Activated naive CD8-positive, alpha-beta T cell treated with anti-CD3 and anti-CD28 coated beads, Interleukin-2, amount 50 U/mL, for 24 hours (primary cell): ENCODE results near the gene PLAGL1.
"Not testable (repeated sequence)": the region's sequence is repeated elsewhere in the genome, so short reads cannot be mapped to it uniquely, and the experiment has no call there.

Experiments
- ATAC-seq: fragments of 150-1000 bp; cut with Tn5 transposase; one replicate; pipeline ENCODE4 v1.10.0; 2021
- DNase-seq: peaks from one replicate; pipeline ENCODE4 v3.0.0; 2021
- H3K27ac Mint-ChIP-seq: one replicate; pipeline ENCODE4 v1.8.0; 2021; ENCODE audit warnings: mild to moderate bottlenecking, mixed read lengths
- H3K27me3 Mint-ChIP-seq: one replicate; pipeline ENCODE4 v1.8.0; 2021; ENCODE audit warnings: mixed read lengths
- H3K36me3 Mint-ChIP-seq: one replicate; pipeline ENCODE4 v1.8.0; 2021; ENCODE audit warnings: low read depth, mixed read lengths
- H3K4me1 Mint-ChIP-seq: one replicate; pipeline ENCODE4 v1.8.0; 2021; ENCODE audit warnings: mixed read lengths
- H3K4me3 Mint-ChIP-seq: one replicate; pipeline ENCODE4 v1.8.0; 2021; ENCODE audit warnings: mild to moderate bottlenecking, moderate library complexity, mixed read lengths
- H3K9me3 Mint-ChIP-seq: one replicate; pipeline ENCODE4 v1.8.0; 2021; ENCODE audit warnings: mixed read lengths

The PLAGL1 gene

GRCh38 chr6:144027932-144028587, 20.0 kb upstream of the PLAGL1 start:
- H3K9me3 Mint-ChIP-seq = no peaks in the 10 kb centered on the region
- DNase-seq = no peak

GRCh38 chr6:144023216-144023615, 15.2 kb upstream of the PLAGL1 start:
- Mint-ChIP-seq H3K4me3 (no peak overlapping the region), H3K27me3 (no peaks in the 10 kb centered on the region), H3K4me1 (no peaks in the 10 kb centered on the region), H3K36me3 (no peaks in the 10 kb centered on the region), H3K27ac (no peak overlapping the region), H3K9me3 (no peaks in the 10 kb centered on the region)
- no peak for DNase-seq
- ATAC-seq = no peak

More at GRCh38 chr6:144027932-144028587, 20.0 kb upstream of the PLAGL1 start:
- Mint-ChIP-seq H3K27me3 (no peaks in the 10 kb centered on the region), H3K36me3 (no peaks in the 10 kb centered on the region), H3K27ac (no peak overlapping the region), H3K4me1 (no peaks in the 10 kb centered on the region), H3K4me3 (no peak overlapping the region)
- no peak for ATAC-seq

GRCh38 chr6:144019929-144020328, 11.9 kb upstream of the PLAGL1 start:
- H3K4me1 Mint-ChIP-seq = peaks cover 6% of the 10 kb centered on the region
- H3K27me3 Mint-ChIP-seq = no peaks in the 10 kb centered on the region
- no peak overlapping the region for H3K4me3 Mint-ChIP-seq
- H3K27ac Mint-ChIP-seq = no peak overlapping the region
- H3K9me3 Mint-ChIP-seq = no peaks in the 10 kb centered on the region
- ATAC-seq = no peak
- no peak for DNase-seq
- H3K36me3 Mint-ChIP-seq = no peaks in the 10 kb centered on the region

- ATAC-seq (peak; percentile 43), DNase-seq (no peak)
- no peak overlapping the region for H3K4me3 Mint-ChIP-seq
- H3K27me3 Mint-ChIP-seq = no peaks in the 10 kb centered on the region
- no peaks in the 10 kb centered on the region for H3K36me3 Mint-ChIP-seq
- H3K9me3 Mint-ChIP-seq = no peaks in the 10 kb centered on the region
- H3K27ac Mint-ChIP-seq = no peak overlapping the region
- H3K4me1 Mint-ChIP-seq = peaks cover 6% of the 10 kb centered on the region
These were observed 9.4 kb upstream of the PLAGL1 start for GRCh38 chr6:144017166-144018094.

- ATAC-seq (no peak), DNase-seq (peak; percentile 66)
- Mint-ChIP-seq H3K4me3 (no peak overlapping the region), H3K27me3 (peaks cover 6% of the 10 kb centered on the region), H3K9me3 (no peaks in the 10 kb centered on the region), H3K4me1 (peaks cover 13% of the 10 kb centered on the region), H3K36me3 (no peaks in the 10 kb centered on the region), H3K27ac (no peak overlapping the region)
These were observed 5.4 kb upstream of the PLAGL1 start for GRCh38 chr6:144013486-144013909.

- no peaks in the 10 kb centered on the region for H3K9me3 Mint-ChIP-seq
- no peak for ATAC-seq
- DNase-seq = no peak
- no peak overlapping the region for H3K4me3 Mint-ChIP-seq
- H3K36me3 Mint-ChIP-seq = no peaks in the 10 kb centered on the region
- H3K4me1 Mint-ChIP-seq = peaks cover 13% of the 10 kb centered on the region
- peaks cover 6% of the 10 kb centered on the region for H3K27me3 Mint-ChIP-seq
- no peak overlapping the region for H3K27ac Mint-ChIP-seq
These were observed 4.5 kb upstream of the PLAGL1 start for GRCh38 chr6:144012534-144012933.

- H3K36me3 Mint-ChIP-seq, DNase-seq, ATAC-seq, H3K27ac Mint-ChIP-seq, H3K9me3 Mint-ChIP-seq, H3K4me3 Mint-ChIP-seq: not testable (repeated sequence)
- Mint-ChIP-seq H3K4me1 (peaks cover 17% of the 10 kb centered on the region), H3K27me3 (peaks cover 15% of the 10 kb centered on the region)
These were observed 1.6 kb upstream of the PLAGL1 start for GRCh38 chr6:144009628-144010027.

- peak overlapping the region; percentile 66 for H3K4me3 Mint-ChIP-seq
- no peaks in the 10 kb centered on the region for H3K36me3 Mint-ChIP-seq
- ATAC-seq (no peak), DNase-seq (no peak)
- no peak overlapping the region for H3K27ac Mint-ChIP-seq
- peaks cover 17% of the 10 kb centered on the region for H3K4me1 Mint-ChIP-seq
- H3K9me3 Mint-ChIP-seq = no peaks in the 10 kb centered on the region
- peaks cover 15% of the 10 kb centered on the region for H3K27me3 Mint-ChIP-seq
These were observed 787 bp upstream of the PLAGL1 start for GRCh38 chr6:144008846-144009245.

- DNase-seq (no peak), ATAC-seq (peak; percentile 31)
- Mint-ChIP-seq H3K36me3 (no peaks in the 10 kb centered on the region), H3K9me3 (no peaks in the 10 kb centered on the region), H3K27me3 (peaks cover 15% of the 10 kb centered on the region), H3K4me1 (peaks cover 17% of the 10 kb centered on the region), H3K27ac (peak overlapping the region; percentile 52), H3K4me3 (peak overlapping the region; percentile 71)
These were observed 460 bp downstream of the PLAGL1 start for GRCh38 chr6:144007478-144008119.

- Mint-ChIP-seq H3K27me3 (peaks cover 15% of the 10 kb centered on the region), H3K36me3 (no peaks in the 10 kb centered on the region), H3K4me1 (peaks cover 17% of the 10 kb centered on the region), H3K27ac (peak overlapping the region; percentile 52), H3K9me3 (no peaks in the 10 kb centered on the region), H3K4me3 (peak overlapping the region; percentile 71)
- DNase-seq (no peak), ATAC-seq (no peak)
These were observed 1.2 kb downstream of the PLAGL1 start for GRCh38 chr6:144006736-144007477.

GRCh38 chr6:143999406-143999805, 8.7 kb downstream of the PLAGL1 start:
- DNase-seq (no peak), ATAC-seq (no peak)
- Mint-ChIP-seq H3K27me3 (no peaks in the 10 kb centered on the region), H3K27ac (no peak overlapping the region), H3K4me3 (no peak overlapping the region), H3K4me1 (no peaks in the 10 kb centered on the region), H3K36me3 (no peaks in the 10 kb centered on the region), H3K9me3 (peaks cover 3% of the 10 kb centered on the region)

GRCh38 chr6:143998686-143999085, 9.4 kb downstream of the PLAGL1 start:
- peaks cover 3% of the 10 kb centered on the region for H3K9me3 Mint-ChIP-seq
- ATAC-seq (no peak), DNase-seq (no peak)
- H3K36me3 Mint-ChIP-seq = no peaks in the 10 kb centered on the region
- H3K4me3 Mint-ChIP-seq = no peak overlapping the region
- no peak overlapping the region for H3K27ac Mint-ChIP-seq
- no peaks in the 10 kb centered on the region for H3K27me3 Mint-ChIP-seq
- no peaks in the 10 kb centered on the region for H3K4me1 Mint-ChIP-seq

GRCh38 chr6:143993965-143994646, 14.0 kb downstream of the PLAGL1 start:
- Mint-ChIP-seq H3K27ac (no peak overlapping the region), H3K27me3 (peaks cover 3% of the 10 kb centered on the region), H3K4me3 (no peak overlapping the region), H3K4me1 (no peaks in the 10 kb centered on the region), H3K36me3 (peaks cover 1% of the 10 kb centered on the region), H3K9me3 (peaks cover 3% of the 10 kb centered on the region)
- ATAC-seq = no peak
- DNase-seq = no peak

- no peak overlapping the region for H3K27ac Mint-ChIP-seq
- H3K4me1 Mint-ChIP-seq = no peaks in the 10 kb centered on the region
- ATAC-seq = no peak
- H3K36me3 Mint-ChIP-seq = peaks cover 1% of the 10 kb centered on the region
- peaks cover 3% of the 10 kb centered on the region for H3K9me3 Mint-ChIP-seq
- no peak for DNase-seq
- H3K27me3 Mint-ChIP-seq = peaks cover 3% of the 10 kb centered on the region
- H3K4me3 Mint-ChIP-seq = no peak overlapping the region
These were observed 15.8 kb downstream of the PLAGL1 start for GRCh38 chr6:143992285-143992684.
